Glomerular endothelial cell (primary cell): Measurements from ENCODE around the gene CALN1. TPM values are rescaled to one million over a fixed set of nuclear protein-coding genes. Genes with fewer than 3 reads are reported as not detected.

Source experiments
- DNase-seq: peaks from one replicate; pipeline ENCODE4 v3.0.0-alpha.2; 2011; ENCODE audit warnings: low read depth, low spot score; ENCODE audit errors: extremely low read depth
- total RNA-seq: library from RNA; depleted of rRNA; stranded (reverse); fragments of >200 nt; gene quantifications from 2 replicates; pipeline ENCODE4 v1.2.3, GENCODE V29; 2015

The CALN1 gene
- total RNA-seq, 1 donor from 2014 or later, result not detected

DNA sequence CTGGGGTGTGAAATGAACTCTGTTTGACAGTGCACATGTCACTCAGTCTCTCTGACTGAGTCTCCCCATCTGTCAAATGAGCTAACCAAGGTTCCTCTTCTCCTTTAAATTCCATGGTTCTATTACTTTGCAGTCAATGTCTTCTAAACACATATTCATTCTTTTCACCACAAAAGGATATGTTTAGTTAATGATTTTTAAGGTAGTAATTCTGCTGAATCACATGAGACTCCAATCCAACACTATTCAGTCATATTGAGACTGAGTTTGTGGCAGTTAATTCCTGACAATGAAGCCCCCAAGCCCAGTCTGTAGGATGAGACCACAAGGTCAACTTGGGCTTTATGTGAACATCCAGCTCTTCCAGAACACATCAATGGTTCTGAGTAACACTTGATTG is 85.3 kb downstream of the CALN1 start:
- no peak for DNase-seq

DNA sequence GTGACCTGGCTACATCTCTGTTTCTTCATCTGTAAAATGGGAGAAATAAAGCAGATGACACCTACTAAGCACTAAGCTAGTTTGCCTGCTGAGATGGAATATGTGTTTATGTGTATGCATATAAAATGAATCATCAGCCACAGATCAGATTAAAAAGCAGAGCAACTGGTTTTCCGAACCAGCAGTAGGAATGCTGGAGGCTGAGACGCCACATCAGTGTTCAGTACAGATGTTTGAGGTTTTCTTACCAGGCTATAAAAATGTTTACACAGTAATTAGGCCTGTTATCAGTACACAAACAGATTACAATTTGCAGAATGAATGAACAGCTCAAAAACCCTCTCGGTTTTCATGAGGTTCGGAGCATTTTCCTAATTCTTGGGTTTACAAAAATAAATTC is 85.8 kb downstream of the CALN1 start:
- no peak for DNase-seq

GRCh38 chr7:72325561-72325960 is 86.6 kb downstream of the CALN1 start:
- no peak for DNase-seq

GRCh38 chr7:72321637-72322036 is 90.5 kb downstream of the CALN1 start:
- no peak for DNase-seq

DNA sequence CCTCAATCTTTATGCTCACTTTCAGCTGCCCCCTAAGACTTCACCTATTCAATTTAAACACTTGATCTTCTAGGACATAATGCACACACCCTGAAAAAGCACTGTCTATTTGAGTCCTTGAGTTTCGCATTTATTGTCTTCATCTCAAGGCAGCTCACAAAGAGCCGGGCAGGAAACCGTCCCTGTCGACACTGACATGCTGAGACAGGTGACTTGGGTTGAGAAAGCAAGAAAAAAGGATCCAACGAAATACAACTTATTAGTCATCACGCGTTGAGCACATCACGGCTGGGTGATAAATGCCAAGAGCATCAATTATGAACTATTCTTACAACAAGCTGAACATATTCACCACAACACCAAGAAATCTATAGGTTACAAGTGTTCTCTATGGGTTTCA is 91.1 kb downstream of the CALN1 start:
- DNase-seq, result no peak

DNA sequence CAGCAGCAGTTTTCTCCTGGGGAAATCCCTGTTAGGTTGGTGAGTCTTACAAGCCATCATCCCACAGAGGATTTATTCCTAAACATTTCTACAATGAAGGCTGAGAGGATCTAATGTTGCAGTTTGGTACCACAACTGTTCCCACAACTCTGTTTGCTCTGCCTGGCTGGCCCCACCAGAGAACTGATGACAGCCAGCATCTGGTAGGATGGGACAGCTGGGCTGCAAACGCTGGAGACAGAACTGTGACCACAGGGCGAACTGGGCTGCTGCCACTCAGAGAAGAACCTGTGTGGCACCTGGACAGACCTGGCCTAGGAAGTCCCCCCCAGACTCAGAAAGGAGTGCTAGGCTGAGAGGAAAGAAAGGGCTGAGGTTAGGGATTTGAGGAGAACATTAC is 94.8 kb downstream of the CALN1 start:
- no peak for DNase-seq

GRCh38 chr7:72316148-72316547 is 96.0 kb downstream of the CALN1 start:
- DNase-seq, result no peak

- no peak for DNase-seq
These were observed 98.2 kb downstream of the CALN1 start for GRCh38 chr7:72313906-72314305.

DNA sequence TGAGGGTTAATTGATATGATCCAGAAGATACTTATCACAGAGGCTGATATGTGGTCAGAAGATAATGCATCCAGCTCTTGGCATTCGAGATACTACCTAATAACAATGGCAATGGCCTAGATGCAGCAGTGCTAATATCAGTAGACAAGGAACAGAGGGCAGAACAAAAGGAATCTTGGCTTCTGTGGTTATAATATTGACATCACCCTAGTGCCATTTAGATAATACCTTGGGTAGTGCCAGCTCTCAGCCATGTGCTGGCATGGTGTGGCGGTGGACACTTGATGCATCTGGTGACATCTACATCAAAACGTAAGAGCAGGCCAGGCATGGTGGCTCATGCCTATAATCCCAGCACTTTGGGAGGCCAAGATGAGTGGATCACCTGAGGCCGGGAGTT is 101.8 kb downstream of the CALN1 start:
- no peak for DNase-seq

- no peak for DNase-seq
These were observed 102.7 kb downstream of the CALN1 start for GRCh38 chr7:72309476-72309875.

- DNase-seq, result no peak
These were observed 103.2 kb downstream of the CALN1 start for GRCh38 chr7:72308986-72309385.

DNA sequence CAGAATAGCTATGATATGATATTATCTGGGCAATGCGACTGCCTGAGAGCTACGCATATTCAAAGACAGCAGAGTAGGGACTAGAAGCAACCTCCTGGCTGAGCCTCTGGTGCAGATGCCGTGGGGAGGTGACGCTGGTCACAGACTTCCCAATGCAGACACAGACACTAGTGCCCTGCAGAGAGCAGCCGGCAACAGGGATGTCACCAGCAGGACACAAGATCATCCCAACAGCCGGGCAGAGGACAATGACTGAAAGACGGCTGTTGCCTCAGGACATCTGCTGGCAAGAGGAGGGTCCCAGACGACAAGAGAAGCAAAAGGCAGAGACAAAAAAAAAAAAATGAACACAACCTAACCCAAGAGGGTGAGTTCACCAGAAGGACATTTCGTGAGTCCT is 104.6 kb downstream of the CALN1 start:
- DNase-seq, result no peak

DNA sequence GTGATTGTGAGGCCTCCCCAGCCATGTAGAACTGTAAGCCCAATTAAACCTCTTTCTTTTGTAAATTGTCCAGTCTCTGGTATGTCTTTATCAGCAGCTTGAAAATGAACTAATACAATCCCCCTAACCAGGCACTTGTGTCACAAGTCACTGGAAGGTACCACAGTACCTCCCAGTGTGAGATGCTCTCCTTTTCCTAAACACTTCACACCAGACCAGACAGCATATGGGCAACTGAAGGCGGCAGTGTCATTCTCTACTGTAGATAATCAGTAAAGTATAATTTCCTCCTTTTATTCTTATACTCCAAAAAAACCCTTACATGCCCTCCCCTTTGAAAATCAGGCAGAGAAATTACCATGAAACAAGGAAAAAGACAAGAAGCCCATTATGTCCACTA is 113.2 kb downstream of the CALN1 start:
- DNase-seq, result no peak

- DNase-seq, result no peak
These were observed 114.0 kb downstream of the CALN1 start for GRCh38 chr7:72298091-72298490.

DNA sequence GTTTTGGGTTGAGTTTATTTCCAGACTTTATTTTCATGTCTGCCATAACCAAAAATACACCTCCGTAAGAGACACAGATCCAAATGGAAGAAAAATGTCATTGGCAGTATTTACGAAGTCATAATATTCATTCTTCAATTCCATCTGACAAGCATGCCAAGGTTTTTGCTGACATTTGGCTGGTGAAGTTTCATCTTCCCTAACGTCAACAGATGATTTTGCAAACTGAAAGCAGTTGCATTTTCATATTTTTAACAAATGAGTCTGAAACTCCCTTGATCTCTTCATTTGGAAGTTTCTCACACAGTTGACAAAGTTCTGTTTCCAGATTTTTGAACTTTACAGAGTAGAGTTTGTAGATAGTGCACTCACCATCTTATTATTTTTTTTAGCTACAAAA is 114.5 kb downstream of the CALN1 start:
- no peak for DNase-seq

DNA sequence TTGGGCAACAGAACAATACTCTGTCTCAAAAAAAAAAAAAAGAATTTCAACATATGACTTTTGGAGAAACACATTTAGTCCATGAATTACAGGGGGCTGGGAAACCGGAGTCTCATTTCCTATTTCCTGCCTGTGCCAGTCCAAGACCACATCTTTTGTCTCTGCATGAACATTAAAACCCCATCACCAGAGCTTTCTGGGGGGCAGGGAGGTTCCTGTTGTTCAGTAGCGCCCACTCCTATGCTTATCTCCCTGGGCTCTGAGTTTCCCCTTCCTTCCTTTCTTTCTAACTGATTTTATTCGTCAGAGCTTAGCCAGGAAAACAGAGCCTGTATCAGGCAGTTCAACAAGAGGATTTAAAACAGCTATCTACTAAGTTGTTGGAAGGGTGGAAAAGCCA is 119.3 kb downstream of the CALN1 start:
- no peak for DNase-seq

- no peak for DNase-seq
These were observed 120.0 kb downstream of the CALN1 start for GRCh38 chr7:72292118-72292517.

GRCh38 chr7:72286519-72286918 is 125.6 kb downstream of the CALN1 start:
- no peak for DNase-seq

GRCh38 chr7:72283309-72283708 is 128.8 kb downstream of the CALN1 start:
- no peak for DNase-seq

- no peak for DNase-seq
These were observed 130.8 kb downstream of the CALN1 start for GRCh38 chr7:72281308-72281707.

- DNase-seq, result no peak
These were observed 132.9 kb downstream of the CALN1 start for GRCh38 chr7:72279203-72279602.

GRCh38 chr7:72278550-72278949 is 133.6 kb downstream of the CALN1 start:
- no peak for DNase-seq

- no peak for DNase-seq
These were observed 136.6 kb downstream of the CALN1 start for GRCh38 chr7:72275382-72276070.
